T-cell (primary cell): Measurements from ENCODE around the gene SUGCT. TPM values are rescaled to one million over a fixed set of nuclear protein-coding genes. Genes with fewer than 3 reads are reported as not detected.

Experiments
- ATAC-seq, 4 experiments: fragments of 200-7000 bp in 3 of 4; fragments of 150-1000 bp in 1 of 4; cut with Tn5 transposase; replicated peaks in 1 of 4; 1 replicate in 3 of 4; 2 replicates in 1 of 4; pipeline ENCODE4 v1.10.0; 2021; ENCODE audit warnings: moderate library complexity in 3 of 4, mild to moderate bottlenecking in 2 of 4, moderate number of reproducible peaks in 1 of 4
- CTCF ChIA-PET, 2 donors: fragments of 300-600 bp; sonication (Branson Sonifier 250); formaldehyde crosslinking; loops; one replicate each; lab custom pipeline; 2022; ENCODE audit warnings: antibody characterized with exemption in 2 of 2; lab: Charles Lee
- POLR2A ChIA-PET, 2 donors: fragments of 300-600 bp; sonication (Branson Sonifier 250); formaldehyde crosslinking; loops; one replicate each; lab custom pipeline; 2022; ENCODE audit warnings: antibody characterized with exemption in 2 of 2; lab: Charles Lee
- DNase-seq, 35 experiments: peaks; one replicate each; pipeline versions ENCODE4 v3.0.0 to v3.0.0-alpha.2; 2013 to 2023
- H3K27ac ChIP-seq: one replicate; pipeline ENCODE4 v1.5.1; 2013; ENCODE audit warnings: low read length
- H3K27me3 ChIP-seq, 2 experiments: replicated peaks in 1 of 2; 1 replicate in 1 of 2; 2 replicates in 1 of 2; pipeline versions ENCODE4 v1.6.1 to v1.7.0; 2013; ENCODE audit warnings: low read length in 1 of 2, mixed read lengths in 1 of 2; ENCODE audit not compliant: control insufficient read depth in 2 of 2, insufficient read depth in 2 of 2; ENCODE audit errors: extremely low read depth in 1 of 2
- H3K36me3 ChIP-seq, 2 donors: 1 replicate in 1 of 2; 2 replicates in 1 of 2; pipeline versions ENCODE4 v1.6.1 to v1.7.0; 2013; ENCODE audit warnings: low read length in 1 of 2; ENCODE audit not compliant: control insufficient read depth in 2 of 2, insufficient read depth in 1 of 2; ENCODE audit errors: extremely low read depth in 1 of 2
- H3K4me1 ChIP-seq, 2 experiments: 1 replicate in 1 of 2; 2 replicates in 1 of 2; pipeline versions ENCODE4 v1.6.1 to v1.7.0; 2013; ENCODE audit warnings: low read length in 2 of 2, mixed read lengths in 1 of 2; ENCODE audit not compliant: insufficient read depth in 2 of 2, control insufficient read depth in 1 of 2; ENCODE audit errors: extremely low read depth in 1 of 2
- H3K4me3 ChIP-seq, 2 donors: 1 replicate in 1 of 2; 2 replicates in 1 of 2; pipeline versions ENCODE4 v1.5.1 to v1.7.0; 2013; ENCODE audit warnings: mild to moderate bottlenecking in 2 of 2, low read length in 1 of 2, moderate library complexity in 1 of 2; ENCODE audit not compliant: control insufficient read depth in 1 of 2; ENCODE audit errors: extremely low read depth in 1 of 2
- H3K9me3 ChIP-seq: 2 replicates; pipeline ENCODE4 v1.7.0; 2013
- H3K27ac Mint-ChIP-seq, 2 donors: one replicate each; pipeline ENCODE4 v1.8.0; 2020 to 2021; ENCODE audit warnings: mild to moderate bottlenecking in 2 of 2, mixed read lengths in 2 of 2
- H3K27me3 Mint-ChIP-seq, 2 donors: one replicate each; pipeline ENCODE4 v1.8.0; 2021 to 2022; ENCODE audit warnings: mixed read lengths in 2 of 2
- H3K36me3 Mint-ChIP-seq: one replicate; pipeline ENCODE4 v1.8.0; 2021; ENCODE audit warnings: mixed read lengths
- H3K4me1 Mint-ChIP-seq, 3 donors: one replicate each; pipeline ENCODE4 v1.8.0; 2020 to 2022; ENCODE audit warnings: mixed read lengths in 3 of 3, mild to moderate bottlenecking in 1 of 3
- H3K4me3 Mint-ChIP-seq, 3 donors: one replicate each; pipeline ENCODE4 v1.8.0; 2020 to 2022; ENCODE audit warnings: mild to moderate bottlenecking in 3 of 3, mixed read lengths in 3 of 3, moderate library complexity in 3 of 3
- H3K9me3 Mint-ChIP-seq, 3 donors: one replicate each; pipeline ENCODE4 v1.8.0; 2020 to 2022; ENCODE audit warnings: mixed read lengths in 3 of 3
- WGBS: methylation state at CpG from one replicate; pipeline ENCODE4 v1.1.5; 2013; ENCODE audit warnings: missing lambda C conversion rate; ENCODE audit not compliant: insufficient coverage; 5-methylcytosine and 5-hydroxymethylcytosine counted together
- total RNA-seq, 35 experiments: library from RNA in 6 of 35; stranded (reverse) in 6 of 35; fragments of 120-200 nt in 1 of 35; gene quantifications; one replicate each; pipeline versions ENCODE4 v1.2.1 to v1.2.4 and lab custom pipeline; 2013 to 2026

The SUGCT gene
- total RNA-seq, 5 donors from 2014 or later (not counting 1 experiment from before 2014, with no cell fraction given): 1.3 to 3.1 (median 2.3) TPM

DNA sequence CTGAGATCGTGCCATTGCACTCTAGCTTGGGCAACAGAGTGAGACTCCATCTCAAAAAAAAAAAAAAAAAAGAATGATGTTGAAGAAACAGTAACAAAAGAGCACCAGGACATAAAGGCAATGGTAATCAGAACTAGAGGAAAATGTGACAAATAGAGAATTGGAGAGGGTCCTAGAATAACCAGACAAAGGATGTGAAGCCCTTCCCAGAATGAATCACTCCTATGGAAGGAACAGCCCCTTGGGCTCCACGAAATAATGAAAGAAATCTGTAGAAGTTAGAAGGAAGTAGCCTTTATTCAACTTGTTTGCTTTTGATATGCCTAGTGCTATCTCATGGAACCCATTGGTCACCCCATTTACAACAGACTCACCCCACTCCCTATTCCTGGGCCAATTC, 169.2 kb downstream of the SUGCT start:
- no peaks in the 10 kb centered on the region for H3K9me3 Mint-ChIP-seq
- H3K36me3 Mint-ChIP-seq: no peaks in the 10 kb centered on the region
- no CpG with 5 or more reads among the region's 2 CpGs for WGBS
- Histone ChIP-seq H3K27ac (no peak overlapping the region), H3K27me3 (no peaks in the 10 kb centered on the region), H3K9me3 (no peaks in the 10 kb centered on the region), H3K4me3 (no peak overlapping the region), H3K4me1 (peaks cover 0 to 4% of the 10 kb centered on the region in 2 experiments), H3K36me3 (no peaks in the 10 kb centered on the region)
- POLR2A ChIA-PET: no interaction called here
- CTCF ChIA-PET: no interaction called here
- no peaks in the 10 kb centered on the region for H3K27me3 Mint-ChIP-seq
- no peak overlapping the region for H3K4me3 Mint-ChIP-seq
- H3K27ac Mint-ChIP-seq: no peak overlapping the region
- peaks cover 0 to 1% (median under 1%) of the 10 kb centered on the region in 3 donors for H3K4me1 Mint-ChIP-seq
- ATAC-seq (no peak), DNase-seq (no peak)

DNA sequence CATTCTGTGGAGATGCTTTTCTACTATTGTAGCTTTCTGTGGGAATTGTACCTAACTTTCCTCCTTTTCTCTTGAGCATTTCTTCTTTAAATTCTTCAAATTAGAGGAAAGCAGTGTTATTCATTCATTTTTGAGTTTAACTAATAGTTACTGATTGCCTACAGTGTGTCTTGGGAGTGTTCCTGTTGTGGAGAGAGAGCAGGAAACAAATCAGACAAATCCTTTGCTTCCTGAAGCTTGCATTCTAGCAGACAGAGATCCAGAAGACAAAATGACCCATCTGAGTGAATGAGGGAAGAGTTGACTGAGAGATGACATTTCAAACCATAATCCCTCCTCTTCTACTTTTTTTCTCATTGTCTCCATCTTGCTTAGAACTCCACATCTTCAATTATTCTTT, 170.4 kb downstream of the SUGCT start:
- Mint-ChIP-seq H3K4me3 (no peak overlapping the region), H3K27ac (no peak overlapping the region), H3K27me3 (no peaks in the 10 kb centered on the region), H3K4me1 (no peaks in the 10 kb centered on the region), H3K36me3 (no peaks in the 10 kb centered on the region), H3K9me3 (no peaks in the 10 kb centered on the region)
- no peaks in the 10 kb centered on the region for H3K9me3 ChIP-seq
- no peak for DNase-seq
- no peak for ATAC-seq
- H3K27me3 ChIP-seq: no peaks in the 10 kb centered on the region
- POLR2A ChIA-PET: no interaction called here
- no peaks in the 10 kb centered on the region for H3K4me1 ChIP-seq
- CTCF ChIA-PET: no interaction called here
- H3K27ac ChIP-seq: no peak overlapping the region
- no peak overlapping the region for H3K4me3 ChIP-seq
- H3K36me3 ChIP-seq: no peaks in the 10 kb centered on the region

- Mint-ChIP-seq H3K4me3 (no peak overlapping the region), H3K27ac (no peak overlapping the region), H3K4me1 (no peaks in the 10 kb centered on the region), H3K27me3 (no peaks in the 10 kb centered on the region), H3K9me3 (no peaks in the 10 kb centered on the region), H3K36me3 (no peaks in the 10 kb centered on the region)
- Histone ChIP-seq H3K27me3 (no peaks in the 10 kb centered on the region), H3K36me3 (no peaks in the 10 kb centered on the region), H3K27ac (no peak overlapping the region), H3K4me3 (no peak overlapping the region), H3K4me1 (no peaks in the 10 kb centered on the region), H3K9me3 (no peaks in the 10 kb centered on the region)
- 60% methylated on average over 1 of the region's 2 CpGs for whole genome bisulfite sequencing
- ATAC-seq (no peak), DNase-seq (no peak)
- ChIA-PET CTCF (no interaction called here), POLR2A (no interaction called here)
Measured at GRCh38 chr7:40306025-40306424, 171.2 kb downstream of the SUGCT start.

DNA sequence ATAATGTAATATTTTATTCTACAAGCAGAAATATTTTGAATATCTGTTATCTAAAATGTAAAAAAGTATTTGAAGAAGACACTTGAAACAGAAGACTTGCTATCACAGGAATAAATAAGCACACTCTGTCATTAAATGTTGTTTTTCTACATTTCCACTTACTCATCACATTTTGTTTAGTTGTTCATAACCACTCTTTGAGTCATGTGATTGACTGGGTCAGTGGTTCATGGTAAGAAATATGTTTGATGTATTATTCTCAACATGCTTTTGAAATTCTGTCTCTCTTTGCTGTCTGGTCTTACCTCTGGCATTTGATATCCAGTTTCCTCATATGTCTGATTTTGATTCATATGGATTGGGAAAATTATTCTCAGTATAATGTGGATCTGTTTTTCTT, 171.8 kb downstream of the SUGCT start:
- H3K27me3 ChIP-seq: no peaks in the 10 kb centered on the region
- ChIA-PET POLR2A (no interaction called here), CTCF (no interaction called here)
- H3K9me3 ChIP-seq: no peaks in the 10 kb centered on the region
- H3K27ac ChIP-seq: no peak overlapping the region
- no peak overlapping the region for H3K4me3 ChIP-seq
- DNase-seq (no peak), ATAC-seq (no peak)
- H3K36me3 Mint-ChIP-seq: no peaks in the 10 kb centered on the region
- no peaks in the 10 kb centered on the region for H3K36me3 ChIP-seq
- no peaks in the 10 kb centered on the region for H3K27me3 Mint-ChIP-seq
- no peaks in the 10 kb centered on the region for H3K4me1 ChIP-seq
- no peak overlapping the region for H3K4me3 Mint-ChIP-seq
- no peak overlapping the region for H3K27ac Mint-ChIP-seq
- H3K4me1 Mint-ChIP-seq: no peaks in the 10 kb centered on the region
- H3K9me3 Mint-ChIP-seq: no peaks in the 10 kb centered on the region

- H3K27ac Mint-ChIP-seq: no peak overlapping the region
- ChIA-PET CTCF (no interaction called here), POLR2A (no interaction called here)
- Histone ChIP-seq H3K4me3 (no peak overlapping the region), H3K27me3 (no peaks in the 10 kb centered on the region), H3K4me1 (no peaks in the 10 kb centered on the region), H3K9me3 (no peaks in the 10 kb centered on the region), H3K27ac (no peak overlapping the region), H3K36me3 (no peaks in the 10 kb centered on the region)
- WGBS: 53% methylated on average over 2 of the region's 4 CpGs
- H3K4me1 Mint-ChIP-seq: no peaks in the 10 kb centered on the region
- ATAC-seq (no peak), DNase-seq (no peak)
- no peak overlapping the region for H3K4me3 Mint-ChIP-seq
- no peaks in the 10 kb centered on the region for H3K27me3 Mint-ChIP-seq
- no peaks in the 10 kb centered on the region for H3K36me3 Mint-ChIP-seq
- no peaks in the 10 kb centered on the region for H3K9me3 Mint-ChIP-seq
Measured at GRCh38 chr7:40310258-40310657, 175.5 kb downstream of the SUGCT start.

DNA sequence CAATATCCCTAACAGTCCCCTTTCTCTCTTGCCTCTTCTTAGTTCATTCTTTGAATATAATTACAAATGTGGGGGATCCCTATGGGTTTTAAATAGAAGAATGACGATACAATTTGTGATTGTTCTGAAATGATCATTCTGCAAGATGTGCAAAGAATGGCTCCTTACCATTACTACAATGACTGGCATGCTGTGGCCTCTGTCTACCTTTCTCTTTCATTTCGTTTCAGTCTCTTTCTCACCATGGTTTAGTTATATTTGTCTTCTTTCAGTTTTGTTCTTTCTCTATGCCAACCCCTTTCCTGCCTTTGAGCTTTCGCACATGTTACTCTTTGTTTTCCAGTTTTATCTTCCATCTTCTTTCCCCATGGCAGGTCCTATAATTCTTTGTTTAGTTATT, 176.5 kb downstream of the SUGCT start:
- ChIA-PET POLR2A (no interaction called here), CTCF (no interaction called here)
- no CpG with 5 or more reads among the region's 3 CpGs for WGBS
- Histone ChIP-seq H3K27ac (no peak overlapping the region), H3K36me3 (no peaks in the 10 kb centered on the region), H3K9me3 (no peaks in the 10 kb centered on the region), H3K27me3 (no peaks in the 10 kb centered on the region), H3K4me3 (no peak overlapping the region), H3K4me1 (no peaks in the 10 kb centered on the region)
- no peak overlapping the region for H3K27ac Mint-ChIP-seq
- H3K4me1 Mint-ChIP-seq: no peaks in the 10 kb centered on the region
- H3K4me3 Mint-ChIP-seq: no peak overlapping the region
- no peaks in the 10 kb centered on the region for H3K27me3 Mint-ChIP-seq
- H3K36me3 Mint-ChIP-seq: no peaks in the 10 kb centered on the region
- ATAC-seq (no peak), DNase-seq (no peak)
- H3K9me3 Mint-ChIP-seq: no peaks in the 10 kb centered on the region

DNA sequence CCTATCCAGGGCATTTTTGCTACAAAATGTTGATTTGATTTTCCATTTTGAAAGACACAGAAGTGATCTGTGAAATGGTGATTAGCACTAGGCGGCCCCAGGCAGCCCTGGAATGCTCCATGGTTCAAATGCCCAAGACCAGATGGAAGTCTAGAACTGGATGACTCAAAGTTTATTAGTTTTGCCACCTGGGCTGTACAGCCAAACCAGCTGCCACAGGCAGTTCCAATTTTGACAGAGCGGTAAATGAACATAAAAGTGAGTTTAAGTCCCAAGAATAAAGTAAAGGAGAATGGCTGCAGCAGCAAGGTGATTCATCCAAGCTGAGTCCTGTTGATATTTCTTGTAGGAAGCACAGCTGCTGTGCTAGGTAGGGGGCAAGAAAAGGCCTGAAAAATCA, 180.5 kb downstream of the SUGCT start:
- Mint-ChIP-seq H3K36me3 (no peaks in the 10 kb centered on the region), H3K4me3 (no peak overlapping the region), H3K27ac (no peak overlapping the region), H3K9me3 (no peaks in the 10 kb centered on the region), H3K4me1 (no peaks in the 10 kb centered on the region), H3K27me3 (no peaks in the 10 kb centered on the region)
- no peak for DNase-seq
- no peaks in the 10 kb centered on the region for H3K36me3 ChIP-seq
- no peak for ATAC-seq
- H3K4me1 ChIP-seq: no peaks in the 10 kb centered on the region
- H3K9me3 ChIP-seq: no peaks in the 10 kb centered on the region
- 87% methylated on average over 2 of the region's 2 CpGs for WGBS
- no peaks in the 10 kb centered on the region for H3K27me3 ChIP-seq
- POLR2A ChIA-PET: no interaction called here
- CTCF ChIA-PET: interaction anchor here in 1 of 2 donors (0.8 kb wide), 1 partner anchor 473 kb away, joined by 3 read pairs; no protein-coding TSS in a partner anchor
- no peak overlapping the region for H3K27ac ChIP-seq
- no peak overlapping the region for H3K4me3 ChIP-seq
